OCI-LY3 (cell line): Measurements from ENCODE around the gene APBA1.

Source experiments
- CTCF ChIP-seq: fragments of 200-600, 300-600 bp; sonication (generic); IDR thresholded peaks from 2 replicates; pipeline ENCODE4 v1.5.1; 2014; ENCODE audit warnings: antibody characterized with exemption, low read length, low read depth
- EZH2phosphoT487 ChIP-seq: fragments of 200-600 bp; shearing (Covaris generic); IDR thresholded peaks from 2 replicates; pipeline ENCODE4 v1.6.1; 2018; ENCODE audit warnings: antibody characterized with exemption, mixed run types, low read depth

- no peak for TF ChIP-seq CTCF
- TF ChIP-seq EZH2phosphoT487 = no peak
Observed at GRCh38 chr9:69470186-69470977, 201.8 kb downstream of the APBA1 start.
